ENCODE measurements around the gene ZNF296. TPM values are rescaled to one million over a fixed set of nuclear protein-coding genes. Genes with fewer than 3 reads are reported as not detected.
A peak's percentile ranks its signal among the peaks of the same experiment; 100 is the strongest.

The ZNF296 gene
- total RNA-seq, 2 donors from 2014 or later = 0.42 to 0.48 TPM

DNA sequence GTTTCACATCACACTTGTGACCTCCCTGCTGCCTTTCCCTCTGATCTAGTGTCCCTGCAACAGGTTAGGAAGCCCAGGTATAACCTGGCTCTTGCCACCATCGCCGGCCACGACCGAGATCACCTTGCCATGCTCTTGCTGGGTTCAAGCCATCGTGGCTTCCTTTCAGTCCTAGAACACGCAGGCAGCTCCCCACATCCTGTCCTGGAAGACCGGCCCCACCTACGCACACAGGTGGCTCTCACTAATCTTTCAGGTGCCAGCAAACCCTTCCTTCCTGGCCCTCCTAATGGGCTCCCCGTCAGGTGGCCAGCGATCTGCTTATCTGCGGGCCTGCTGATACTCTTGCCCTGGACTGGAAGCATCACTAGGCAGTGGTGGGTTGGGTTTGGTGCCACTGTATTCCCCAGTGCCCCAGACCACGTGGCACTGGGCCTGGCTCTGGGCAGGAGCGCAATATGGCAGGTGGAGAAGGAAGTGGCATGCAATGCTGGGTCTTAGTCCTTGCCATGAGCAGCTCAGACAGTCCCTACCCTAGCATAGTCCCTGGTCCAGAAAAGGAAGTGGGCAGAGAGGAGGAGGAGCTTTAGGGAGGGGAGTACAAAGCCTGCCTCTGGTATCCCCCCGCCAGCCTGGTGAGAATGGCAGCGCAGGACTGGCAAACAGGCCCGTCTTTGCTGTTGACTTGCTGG lies 28.5 kb upstream of the ZNF296 start:
- DNase-seq (ENCODE audit: low spot score) = no peak
- intact Hi-C loops (cut with DNase I) = no loop called here

DNA sequence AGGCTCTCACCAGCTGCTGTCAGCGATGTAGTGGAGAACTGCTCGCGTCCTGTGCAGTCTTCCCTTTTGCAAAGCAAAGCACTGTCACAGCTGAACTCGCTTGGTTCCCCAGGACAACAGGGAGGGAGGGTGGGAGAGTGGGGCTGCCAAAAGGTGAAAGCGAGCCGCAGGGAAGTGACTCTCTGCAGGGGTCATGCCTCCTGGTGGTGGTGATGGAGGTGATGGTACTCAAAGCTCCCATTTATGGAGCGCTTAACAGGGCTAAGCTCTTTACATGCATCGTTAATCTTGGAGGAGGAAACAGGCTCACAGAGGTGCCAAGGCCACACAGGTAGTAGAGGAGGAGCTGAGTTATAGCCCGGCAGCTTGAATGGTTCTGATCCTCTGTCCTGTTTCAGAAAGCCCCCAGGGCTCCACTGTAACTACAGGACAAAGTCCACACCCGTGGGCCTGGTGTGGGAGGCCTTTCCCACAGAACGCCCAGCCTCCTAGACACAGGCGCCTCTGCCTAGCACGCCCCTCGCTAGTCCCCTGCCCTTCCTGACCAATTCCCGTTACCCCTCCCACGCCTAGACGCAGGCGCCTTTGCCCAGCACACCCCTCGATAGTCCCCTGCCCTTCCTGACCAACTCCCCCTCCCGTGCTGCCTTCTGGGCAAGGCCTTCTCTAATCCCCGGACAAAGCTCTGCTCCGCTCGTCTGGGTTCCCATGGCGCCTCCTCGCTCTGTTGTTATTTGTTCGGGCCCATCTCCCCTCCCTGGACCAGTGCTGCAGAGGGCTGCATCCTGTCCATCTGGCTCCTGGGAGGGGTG lies 27.4 kb upstream of the ZNF296 start:
- DNase-seq (ENCODE audit: low spot score) = no peak
- intact Hi-C loops (cut with DNase I) = no loop called here

DNA sequence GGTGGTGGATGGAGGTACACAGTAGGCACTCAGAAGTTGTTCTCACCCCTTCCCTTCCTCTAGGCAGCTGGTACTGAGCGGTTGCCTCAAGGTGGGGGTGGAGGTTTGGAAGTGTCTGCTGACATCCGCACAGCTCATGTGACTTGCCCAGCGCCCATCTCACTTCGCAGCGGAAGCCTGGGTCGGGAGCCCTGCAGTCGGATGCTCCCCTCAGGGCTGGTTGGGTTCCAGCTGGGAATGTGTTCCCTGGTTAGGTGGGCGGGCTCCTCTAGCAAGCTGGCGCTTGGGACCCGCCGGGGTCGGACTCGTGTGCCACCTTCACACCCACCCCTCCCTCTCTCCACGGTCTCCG lies 26.9 kb upstream of the ZNF296 start:
- intact Hi-C loops (cut with DNase I) = no loop called here
- no peak for DNase-seq (ENCODE audit: low spot score)

DNA sequence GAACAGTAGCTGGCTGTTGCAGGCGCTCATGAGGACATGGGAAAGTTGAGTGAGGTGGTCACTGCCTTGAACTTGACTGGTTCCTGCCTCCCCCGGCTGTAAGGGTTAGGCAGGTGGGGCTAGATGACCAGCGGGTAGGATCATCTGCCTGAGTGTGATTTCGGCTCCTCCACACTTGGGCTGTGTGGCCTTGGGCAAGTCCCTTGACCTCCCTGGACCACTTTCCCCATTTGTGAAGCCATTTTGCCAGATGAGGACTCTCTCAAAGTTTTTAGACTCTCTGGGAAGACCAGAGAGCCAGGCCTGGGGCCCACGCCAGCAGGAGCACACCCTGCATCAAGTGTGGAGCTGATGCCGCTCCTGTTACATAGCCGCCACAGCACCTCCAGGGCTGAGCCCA lies 26.2 kb upstream of the ZNF296 start:
- intact Hi-C loops (cut with DNase I) = no loop called here
- DNase-seq (ENCODE audit: low spot score) = no peak

DNA sequence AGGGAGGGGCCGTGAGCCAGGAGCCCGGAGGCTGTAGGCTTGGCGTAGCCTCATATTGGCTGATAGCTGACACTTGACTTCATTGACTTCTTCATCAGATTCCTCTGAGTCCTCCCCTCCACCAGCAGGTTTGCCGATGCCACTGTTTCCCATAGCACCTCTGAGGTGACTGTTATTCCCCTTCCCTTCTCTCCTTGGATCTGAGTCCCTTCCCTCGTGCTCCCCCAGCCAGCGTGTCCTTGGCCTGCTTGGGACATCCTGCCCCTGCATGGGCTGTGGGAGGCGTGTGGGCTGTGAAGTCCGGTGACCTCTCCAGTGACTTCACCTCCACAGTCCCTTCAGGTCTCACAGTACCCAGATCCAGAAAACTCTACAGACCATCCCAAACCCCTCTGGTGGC lies 25.5 kb upstream of the ZNF296 start:
- intact Hi-C loops (cut with DNase I) = no loop called here

DNA sequence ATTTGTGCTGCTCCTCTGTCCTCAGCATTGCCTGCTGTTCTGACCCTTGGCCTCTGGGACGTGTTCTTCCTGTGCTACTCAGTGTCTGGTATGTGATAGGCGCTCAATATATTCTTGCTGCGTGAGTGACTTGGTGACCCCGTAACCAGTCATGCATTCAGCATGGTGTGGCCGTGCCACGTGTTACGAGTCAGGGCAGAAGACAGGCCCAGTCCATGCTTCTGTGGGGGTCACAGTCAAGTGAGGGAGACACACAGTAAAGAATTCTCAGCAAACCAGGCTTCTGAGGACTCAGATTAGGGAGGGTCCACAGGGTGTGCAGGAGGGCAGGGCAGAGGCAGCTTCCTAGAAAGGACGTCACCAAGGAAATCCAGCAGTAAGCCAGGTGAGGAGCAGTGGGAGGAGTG lies 24.6 kb upstream of the ZNF296 start:
- intact Hi-C loops (cut with DNase I) = no loop called here
- DNase-seq (ENCODE audit: low spot score) = no peak

More for the DNA sequence above, 25.5 kb upstream of the ZNF296 start:
- DNase-seq (ENCODE audit: low spot score) = no peak

DNA sequence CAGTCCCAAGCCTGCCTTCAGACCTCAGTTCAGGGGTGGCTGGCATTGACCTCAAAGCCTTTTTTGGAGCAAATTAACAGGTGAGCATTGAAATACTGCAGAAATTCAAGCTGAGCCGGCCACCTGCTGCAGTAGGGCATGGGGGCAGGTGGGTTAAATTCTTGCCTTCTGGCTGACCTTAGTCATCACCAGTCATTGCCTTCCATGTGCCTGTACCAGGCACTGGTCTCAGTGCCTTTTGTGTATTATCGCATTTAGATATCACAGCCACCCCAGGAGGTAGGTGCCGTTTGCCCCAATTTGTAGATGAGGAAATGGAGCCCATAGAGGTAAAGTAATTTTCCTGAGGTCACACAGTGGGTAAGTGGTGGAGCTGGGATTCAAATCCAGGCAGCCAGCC lies 23.9 kb upstream of the ZNF296 start:
- DNase-seq (ENCODE audit: low spot score) = no peak
- intact Hi-C loops (cut with DNase I) = no loop called here

DNA sequence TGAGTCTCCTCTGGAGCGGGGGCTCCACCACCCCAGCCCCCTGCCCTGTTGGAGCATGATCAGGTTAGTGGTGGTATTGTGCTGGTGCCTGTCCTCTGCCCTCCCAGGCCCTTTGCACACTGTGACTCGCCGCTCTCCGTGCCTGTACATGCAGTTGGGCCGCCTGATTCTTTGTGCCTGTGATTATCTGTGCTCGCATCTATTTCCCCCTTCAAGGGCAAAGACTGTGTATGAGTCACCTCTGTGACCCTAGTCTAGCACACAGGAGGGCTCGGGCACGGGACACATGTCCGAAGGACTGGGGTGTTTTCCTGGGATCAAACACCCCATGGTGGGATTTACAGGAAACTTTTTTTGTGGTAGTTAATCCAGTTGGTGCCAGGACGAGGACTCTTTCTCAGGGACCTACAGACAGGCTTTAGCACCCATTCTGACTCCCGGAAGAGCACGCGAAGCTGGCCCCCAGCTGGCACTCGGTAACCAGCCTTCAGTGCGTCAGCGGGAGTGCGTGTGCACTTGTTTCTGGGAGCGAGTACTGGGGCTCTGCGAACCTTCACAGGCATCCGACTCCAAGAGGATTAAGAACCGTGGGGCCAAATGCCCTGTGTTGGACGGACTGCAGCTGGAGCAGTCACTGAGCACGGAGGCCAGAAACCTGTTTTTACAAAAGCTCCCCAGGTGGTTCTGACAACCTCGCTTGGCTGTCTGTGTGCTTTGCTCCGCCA lies 23.4 kb upstream of the ZNF296 start:
- DNase-seq (ENCODE audit: low spot score) = no peak
- intact Hi-C loops (cut with DNase I) = no loop called here

DNA sequence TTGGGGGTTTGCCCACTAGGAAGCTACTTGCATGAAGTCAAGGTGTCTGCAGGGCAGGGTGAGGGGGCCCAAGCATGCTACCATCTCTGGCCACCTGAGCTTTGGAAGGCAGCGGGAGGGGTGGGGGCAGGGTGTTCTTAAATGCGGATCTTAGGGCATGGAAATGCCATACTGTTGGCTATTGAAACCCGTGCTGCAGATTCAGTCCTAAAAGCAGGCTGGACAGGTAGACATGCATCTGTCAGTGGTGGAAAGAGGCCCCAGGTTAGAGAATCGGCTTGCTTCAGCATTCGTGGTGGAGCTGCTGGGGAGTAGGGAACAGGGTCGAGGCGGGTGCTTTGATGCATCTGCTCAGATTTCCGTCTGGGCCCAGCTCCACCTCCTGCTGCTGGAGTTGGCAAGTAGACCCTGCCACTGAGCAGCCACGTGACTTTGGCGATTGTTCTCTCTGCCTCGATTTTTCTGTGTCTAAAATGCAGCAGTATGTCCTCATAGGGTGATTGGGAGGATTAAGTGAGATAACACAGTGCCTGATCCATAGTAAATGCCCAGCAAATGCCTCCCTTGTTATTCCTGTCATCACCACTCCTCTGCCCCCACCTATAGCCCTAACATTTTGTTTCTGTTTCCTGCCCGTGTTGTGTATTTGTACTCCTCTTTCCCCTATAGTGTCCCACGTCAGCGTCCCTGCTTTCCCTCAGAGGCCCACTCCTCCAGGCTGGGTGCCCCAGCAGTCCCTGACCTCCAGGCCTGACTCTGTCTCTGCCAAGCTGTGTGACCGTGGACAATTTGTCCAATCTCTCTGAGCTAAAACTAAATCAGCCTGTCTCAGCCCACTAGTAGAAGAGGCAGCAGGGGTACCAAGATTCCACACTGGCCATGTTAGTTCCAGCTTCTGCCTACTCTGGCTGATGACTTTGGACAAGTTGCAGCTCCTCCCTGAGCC lies 22.5 kb upstream of the ZNF296 start:
- no peak for DNase-seq (ENCODE audit: low spot score)
- intact Hi-C loops (cut with DNase I) = no loop called here

DNA sequence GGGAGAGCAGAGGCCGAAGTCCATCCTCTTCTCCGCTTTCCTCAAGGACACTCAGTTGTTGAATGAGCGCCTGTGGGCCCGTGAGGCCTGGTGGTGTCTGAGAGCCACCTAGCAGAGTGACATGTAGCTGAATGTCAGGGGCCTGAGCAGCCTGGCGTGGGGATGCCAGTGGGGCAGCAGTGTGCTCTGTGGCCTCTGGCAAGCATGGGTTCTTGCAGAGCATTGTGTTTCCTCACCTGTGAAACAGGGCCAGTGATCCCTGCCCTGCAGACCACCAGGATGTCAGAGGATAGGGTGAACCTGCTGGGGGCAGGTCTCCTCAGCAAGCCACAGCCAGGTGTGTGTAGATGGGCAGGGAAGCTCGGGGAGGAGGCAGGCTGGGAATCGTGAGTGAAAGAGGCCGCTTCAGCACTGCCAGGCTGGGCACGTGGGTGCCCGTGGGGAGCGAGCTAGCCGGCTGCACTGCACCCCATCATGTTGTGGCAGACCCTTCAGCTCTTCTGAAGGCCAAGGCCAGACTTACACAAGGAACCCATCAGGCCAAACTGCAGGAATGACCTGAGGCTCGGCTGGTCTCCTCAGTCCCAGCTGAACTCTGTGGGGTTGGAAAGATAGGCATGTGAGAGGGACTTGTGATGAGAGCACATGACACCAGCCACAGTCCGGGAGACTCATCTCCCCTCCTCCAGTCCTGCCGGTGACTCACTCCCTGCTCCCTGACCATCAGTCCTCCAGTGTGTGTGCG lies 21.7 kb upstream of the ZNF296 start:
- DNase-seq (ENCODE audit: low spot score) = peak; percentile 90
- intact Hi-C loops (cut with DNase I) = no loop called here

DNA sequence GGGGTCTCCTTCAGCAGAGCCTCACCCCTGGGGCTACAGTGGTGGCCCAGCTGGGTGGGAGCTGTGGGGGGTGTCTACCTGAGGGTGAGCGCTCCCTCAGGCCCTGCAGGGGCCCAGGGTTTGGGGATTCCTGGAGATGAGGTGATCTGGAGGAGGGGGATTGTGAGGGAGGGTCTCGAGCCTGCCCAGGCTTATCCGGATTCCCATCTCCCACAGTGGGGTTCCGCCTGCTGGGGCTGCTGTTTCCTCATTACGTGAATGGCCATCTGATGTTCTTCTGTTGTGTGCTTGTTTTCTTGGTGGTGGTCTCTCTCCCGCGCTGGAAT lies 21.1 kb upstream of the ZNF296 start:
- intact Hi-C loops (cut with DNase I) = no loop called here

DNA sequence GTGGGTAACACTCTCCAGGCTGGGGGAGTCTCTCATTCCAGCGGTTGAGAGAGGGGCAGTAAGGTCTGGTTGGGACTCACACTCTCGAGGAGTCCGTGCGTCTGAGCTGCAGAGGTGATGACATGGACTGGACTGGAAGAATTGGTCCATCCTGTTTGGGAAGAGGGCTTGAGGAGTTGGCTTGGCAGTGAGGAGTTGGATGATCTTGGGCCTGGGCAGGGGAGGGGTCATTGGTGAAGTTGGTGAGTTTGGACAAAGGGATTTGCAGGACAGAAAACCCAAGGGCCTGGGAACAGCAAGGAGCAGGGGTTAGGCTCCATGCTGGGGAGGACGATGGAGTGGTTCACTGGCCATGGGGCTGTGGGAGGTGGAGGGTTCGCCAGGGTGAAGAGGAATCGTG lies 20.4 kb upstream of the ZNF296 start:
- no peak for DNase-seq (ENCODE audit: low spot score)
- intact Hi-C loops (cut with DNase I) = no loop called here

More for the DNA sequence above, 21.1 kb upstream of the ZNF296 start:
- DNase-seq (ENCODE audit: low spot score) = no peak

DNA sequence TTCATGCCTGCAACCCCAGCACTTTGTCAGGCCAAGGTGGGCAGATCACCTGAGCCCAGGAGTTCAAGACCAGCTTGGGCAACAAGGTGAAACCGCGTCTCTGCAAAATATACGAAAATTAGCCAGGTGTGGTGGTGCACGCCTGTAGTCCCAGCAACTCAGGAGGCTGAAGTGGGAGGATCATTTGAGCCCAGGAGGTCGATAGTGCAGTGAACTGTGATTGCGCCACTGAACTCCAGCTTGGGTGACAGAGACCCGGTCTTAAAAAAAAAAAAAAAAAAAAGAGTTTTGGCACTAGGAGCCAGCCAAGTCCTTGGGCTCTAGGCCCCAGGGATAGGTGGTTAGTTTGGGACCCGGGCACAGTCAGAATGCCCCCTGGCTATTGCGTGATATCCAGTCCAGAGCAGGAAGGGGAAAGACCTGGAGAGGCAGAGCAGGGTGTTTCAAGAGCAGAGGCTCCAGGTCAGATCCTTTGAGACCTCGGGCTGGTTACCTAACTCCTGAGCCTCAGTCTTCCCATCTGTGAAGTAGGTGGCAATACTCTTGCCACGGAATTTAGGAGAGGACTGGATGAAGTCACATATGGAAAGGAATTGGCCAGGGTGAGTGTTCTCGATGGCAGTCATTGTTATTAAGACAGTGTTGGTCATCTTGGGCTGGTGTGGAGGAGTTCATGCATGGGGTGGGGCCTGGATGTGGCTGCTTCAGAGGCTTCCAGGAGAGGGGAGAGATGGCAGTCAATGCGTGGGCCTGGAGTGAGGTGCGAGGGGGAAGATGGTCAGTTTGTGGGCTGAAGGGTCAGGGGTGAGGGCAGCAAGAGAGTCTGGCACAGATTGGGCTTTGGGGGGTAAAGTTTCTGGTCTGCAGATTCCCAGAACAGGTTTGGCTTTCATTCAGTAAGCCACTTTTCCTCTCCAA lies 19.5 kb upstream of the ZNF296 start:
- no peak for DNase-seq (ENCODE audit: low spot score)
- intact Hi-C loops (cut with DNase I) = no loop called here

DNA sequence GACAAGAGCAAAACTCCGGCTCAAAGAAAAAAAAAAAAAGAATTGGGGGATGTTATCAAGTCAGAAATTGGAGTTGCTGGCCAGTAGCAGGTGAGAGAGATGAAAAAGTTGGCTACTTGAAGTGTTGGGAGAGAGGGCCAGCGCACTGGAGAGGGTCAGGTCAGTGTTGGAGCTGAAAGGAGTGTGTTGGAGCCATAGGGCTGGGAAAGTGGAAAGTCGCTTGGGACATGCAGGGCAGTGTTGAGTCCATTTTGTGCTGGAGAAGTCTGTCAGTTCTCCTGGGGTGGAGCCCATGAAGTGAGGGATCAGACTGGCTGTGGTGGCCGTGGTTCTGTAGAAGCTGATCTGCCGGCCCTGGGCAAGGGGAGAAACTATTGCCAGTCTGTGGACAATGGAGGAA lies 18.4 kb upstream of the ZNF296 start:
- intact Hi-C loops (cut with DNase I) = no loop called here

DNA sequence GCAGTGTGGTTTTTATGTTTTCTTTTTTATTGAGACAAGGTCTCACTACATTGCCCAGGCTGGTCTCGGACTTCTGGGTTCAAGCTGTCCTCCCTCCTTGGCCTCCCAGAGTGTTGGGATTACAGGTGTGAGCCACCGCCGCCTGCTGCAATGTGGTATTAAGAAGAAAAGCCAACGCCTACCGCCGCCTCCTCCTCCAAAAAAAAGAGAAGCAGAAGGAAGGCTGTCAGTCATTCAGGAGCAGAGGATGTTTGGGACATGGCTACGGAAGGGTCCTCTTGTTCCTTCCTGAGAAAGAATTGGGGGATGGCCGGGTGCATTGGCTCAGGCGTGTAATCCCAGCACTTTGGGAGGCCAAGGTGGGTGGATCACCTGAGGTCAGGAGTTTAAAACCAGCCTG lies 17.9 kb upstream of the ZNF296 start:
- intact Hi-C loops (cut with DNase I) = no loop called here
- DNase-seq (ENCODE audit: low spot score) = no peak

More for the DNA sequence above, 18.4 kb upstream of the ZNF296 start:
- no peak for DNase-seq (ENCODE audit: low spot score)

DNA sequence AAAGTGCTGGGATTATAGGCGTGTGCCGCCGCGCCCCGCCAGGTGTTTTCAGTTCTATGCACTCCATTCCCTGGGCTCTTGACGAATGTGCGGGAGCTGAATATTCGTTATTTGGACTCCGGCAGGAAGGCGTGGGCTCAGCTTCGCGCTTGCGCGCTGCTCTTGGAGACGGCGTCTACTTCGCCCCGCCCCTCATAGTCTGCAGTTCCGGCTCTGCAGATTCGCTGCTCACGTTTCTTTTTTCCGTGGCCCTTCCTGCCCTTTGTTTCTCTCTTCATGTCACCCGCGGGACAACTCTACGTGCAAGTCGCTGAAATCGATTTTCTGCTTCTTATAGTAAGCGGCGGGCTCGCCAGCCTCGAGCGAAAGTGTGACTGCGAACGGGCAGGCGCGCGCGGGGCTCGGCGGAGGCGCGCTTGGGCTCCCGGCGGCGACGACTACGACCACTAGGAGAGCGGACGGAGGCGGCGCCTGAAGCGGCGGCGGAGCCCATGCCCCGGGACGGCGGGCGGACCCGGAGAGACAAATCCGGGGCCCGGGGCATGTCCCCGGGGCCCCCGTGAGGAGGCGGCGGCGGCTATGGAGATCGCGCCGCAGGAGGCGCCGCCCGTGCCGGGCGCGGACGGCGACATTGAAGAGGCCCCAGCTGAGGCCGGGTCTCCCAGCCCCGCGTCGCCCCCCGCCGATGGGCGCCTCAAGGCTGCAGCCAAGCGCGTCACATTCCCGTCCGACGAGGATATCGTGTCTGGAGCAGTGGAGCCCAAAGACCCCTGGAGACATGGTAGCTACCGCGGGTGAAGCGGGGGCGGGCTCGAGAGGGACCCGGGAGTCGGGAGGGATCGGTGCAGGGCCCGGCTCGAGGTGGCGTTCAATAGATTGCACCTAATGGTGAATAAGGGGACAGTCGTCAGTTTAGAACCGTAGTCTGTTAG lies 16.7 kb upstream of the ZNF296 start, which contains the start of gene PPP1R37:
TSS of gene PPP1R37 (plus strand) at position 433 of the 932 bp plus-strand sequence. CDS start at position 580, 147 bp downstream.
- DNase-seq (ENCODE audit: low spot score) = peak; percentile 98
- intact Hi-C loops (cut with DNase I) = no loop called here

Data from posterior vena cava (tissue), 2 donors.